Measurements from ENCODE around the gene AMH. TPM values are rescaled to one million over a fixed set of nuclear protein-coding genes. Genes with fewer than 3 reads are reported as not detected.

Gene AMH
- polyA plus RNA-seq, 1 of the 3 experiments (the other 2 are of a cell fraction): 18.1 TPM

- TF ChIP-seq ZBTB33 (IDR thresholded peaks at IDR 0.05; ENCODE audit: borderline replicate concordance, low read depth) (no peak), PBX3 (IDR thresholded peaks at IDR 0.05) (no peak), TEAD4 (IDR thresholded peaks at IDR 0.05; ENCODE audit: borderline replicate concordance, insufficient read depth) (no peak), SMC3 (IDR thresholded peaks at IDR 0.05; ENCODE audit: low read depth, low read length) (peak; percentile 8; the same call in 1 of the 2 replicates), CTCF (IDR thresholded peaks at IDR 0.05) (no peak), JUND (IDR thresholded peaks at IDR 0.05) (no peak), NFIC (IDR thresholded peaks at IDR 0.05; ENCODE audit: borderline replicate concordance) (no peak), RFX5 (IDR thresholded peaks at IDR 0.05; ENCODE audit: low read length) (no peak), SIN3A (IDR thresholded peaks at IDR 0.05; ENCODE audit: borderline replicate concordance, low read depth, low read length) (peak; percentile 49; the same call in 1 of the 2 replicates), REST (IDR thresholded peaks at IDR 0.05; ENCODE audit: low read depth, low read length) (no peak), CHD2 (IDR thresholded peaks at IDR 0.05; ENCODE audit: low read length, partially characterized antibody) (peak; percentile 22), MAX (IDR thresholded peaks at IDR 0.05; ENCODE audit: low read depth) (no peak), RXRA (IDR thresholded peaks at IDR 0.05; ENCODE audit: borderline replicate concordance, low read depth) (no peak), FOXJ3 (CRISPR knock-in tag; IDR thresholded peaks at IDR 0.05) (peak; percentile 67; the same call in 1 of the 2 replicates), ELF1 (IDR thresholded peaks at IDR 0.05) (no peak), FOXM1 (IDR thresholded peaks at IDR 0.05; ENCODE audit: low read depth) (no peak), TAF1 (IDR thresholded peaks at IDR 0.05; ENCODE audit: borderline replicate concordance, low read depth, low read length) (no peak), RCOR1 (IDR thresholded peaks at IDR 0.05; ENCODE audit: low read length) (peak; percentile 84), NRF1 (IDR thresholded peaks at IDR 0.05; ENCODE audit: low read depth, low read length) (no peak), FOSL2 (IDR thresholded peaks at IDR 0.05; ENCODE audit: borderline replicate concordance, low read depth) (no peak)
Measured at GRCh38 chr19:2243274-2244124, 5.6 kb upstream of the AMH start (continued).
